Measurements from ENCODE around the gene DMRTB1.
"Not testable (repeated sequence)": the region's sequence is repeated elsewhere in the genome, so short reads cannot be mapped to it uniquely, and the experiment has no call there.

The DMRTB1 gene

GRCh38 chr1:53459321-53460175 lies at the start of gene DMRTB1:
Gene DMRTB1, plus strand, starts transcription at chr1:53459399. Its CDS starts 55 bp downstream, at chr1:53459454.
- DNase-seq = no peak

DNA sequence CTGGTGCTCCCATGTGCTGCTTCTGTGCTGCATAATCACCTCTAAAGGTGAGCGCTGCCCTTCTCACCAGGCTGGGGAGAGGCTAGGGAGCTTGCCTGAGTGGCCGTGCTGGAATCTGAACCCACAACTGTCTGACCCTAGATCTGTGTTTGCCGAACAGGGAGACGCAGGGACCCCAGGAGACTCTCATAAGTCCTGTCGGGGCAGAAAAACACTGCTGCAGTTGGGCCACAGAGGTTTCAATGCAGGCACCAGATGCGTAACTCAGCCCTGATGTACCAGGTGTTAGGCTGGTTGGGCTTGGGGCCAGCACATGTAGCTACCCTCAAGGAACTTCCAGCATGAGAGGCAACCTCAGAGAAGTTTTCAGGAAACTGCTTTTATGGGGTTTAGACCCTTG lies 49.5 kb upstream of the DMRTB1 start:
- DNase-seq = no peak

DNA sequence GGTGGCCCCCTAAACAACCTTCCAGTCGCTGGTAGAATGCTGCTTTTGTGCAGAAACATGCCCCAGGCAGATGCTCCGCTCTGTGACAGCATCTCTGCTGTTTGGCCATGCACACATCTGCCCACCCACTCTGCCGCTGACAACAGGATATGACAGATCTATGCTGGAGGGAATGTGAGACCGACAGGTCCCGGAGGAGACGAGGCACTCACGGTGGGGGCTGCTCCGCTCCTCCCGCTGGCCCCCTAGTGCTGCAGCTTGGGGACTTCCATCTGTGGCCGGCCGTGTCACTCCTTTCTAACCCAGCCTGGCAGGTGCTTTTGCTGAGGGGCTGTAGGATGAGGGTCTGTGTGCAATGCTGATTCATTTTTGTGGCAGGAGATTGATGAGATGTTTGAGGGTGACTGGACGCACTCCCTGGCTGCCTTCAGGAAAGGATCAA lies 49.1 kb upstream of the DMRTB1 start:
- DNase-seq = no peak

DNA sequence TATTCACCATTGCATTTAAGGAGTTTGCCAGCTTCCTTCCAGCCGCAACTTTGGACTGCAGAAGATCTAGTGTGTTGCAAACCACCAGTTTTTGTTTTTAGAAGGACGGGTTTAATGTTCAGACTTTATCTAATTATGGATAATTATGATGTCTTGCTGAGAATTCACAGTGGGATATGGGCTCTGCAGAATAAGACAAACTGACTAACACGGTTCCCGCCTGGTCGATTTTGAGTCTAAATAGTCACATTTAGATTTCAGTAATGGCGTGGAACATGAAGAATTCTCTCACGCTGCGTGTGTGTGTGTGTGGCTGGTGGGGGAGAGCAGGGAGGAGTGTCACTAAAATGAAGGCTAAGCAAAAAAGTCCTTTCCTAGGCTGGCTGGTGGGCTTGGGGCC lies 48.5 kb upstream of the DMRTB1 start:
- DNase-seq = no peak

GRCh38 chr1:53411541-53412152 lies 47.6 kb upstream of the DMRTB1 start:
- peak; percentile 25 for DNase-seq

- DNase-seq = no peak
Observed at GRCh38 chr1:53412285-53413174, 46.7 kb upstream of the DMRTB1 start.

- peak; percentile 93 for DNase-seq
Observed at GRCh38 chr1:53413175-53414001, 45.8 kb upstream of the DMRTB1 start.

GRCh38 chr1:53414632-53415031 lies 44.6 kb upstream of the DMRTB1 start:
- DNase-seq = no peak

DNA sequence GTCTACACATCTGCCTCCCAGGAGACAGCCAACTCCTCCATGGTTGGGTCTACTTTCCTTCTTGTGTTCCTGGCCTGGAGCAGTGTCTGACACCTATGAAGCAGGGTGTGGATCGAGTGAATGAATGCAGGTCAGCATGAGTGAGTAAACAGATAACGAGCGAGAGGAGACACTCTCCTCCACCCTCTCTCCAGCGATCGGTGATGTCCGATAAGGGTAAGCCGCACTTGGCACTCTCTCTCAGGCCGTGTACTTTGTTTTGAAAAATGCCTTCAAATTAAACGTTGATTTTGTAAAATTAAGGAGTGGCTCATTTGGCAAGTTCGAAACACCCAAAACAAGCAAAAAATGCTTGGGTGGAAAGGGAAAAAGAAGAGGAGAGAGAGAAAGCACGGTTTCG lies 43.8 kb upstream of the DMRTB1 start:
- DNase-seq = no peak

GRCh38 chr1:53416269-53416813 lies 42.9 kb upstream of the DMRTB1 start:
- no peak for DNase-seq

GRCh38 chr1:53417074-53417511 lies 42.1 kb upstream of the DMRTB1 start:
- DNase-seq = peak; percentile 12

DNA sequence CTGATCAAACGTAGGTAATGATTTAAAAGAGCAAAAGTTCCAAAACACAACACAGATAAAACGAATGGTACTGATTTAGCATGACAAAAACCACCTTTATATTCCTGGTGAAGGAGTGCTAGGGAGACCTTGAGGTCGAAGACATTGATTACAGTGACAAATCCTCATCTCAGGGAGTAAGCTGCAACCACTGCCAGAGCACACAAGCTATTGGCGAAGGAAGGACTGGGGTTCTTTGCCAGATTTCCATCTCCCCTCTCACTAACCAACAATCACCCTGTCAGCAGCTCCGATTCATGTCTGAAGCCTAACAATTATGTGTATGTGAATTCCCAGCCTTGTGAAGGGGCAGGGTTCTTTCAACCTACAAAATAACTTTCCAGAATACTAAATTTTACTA lies 40.2 kb upstream of the DMRTB1 start:
- no peak for DNase-seq

DNA sequence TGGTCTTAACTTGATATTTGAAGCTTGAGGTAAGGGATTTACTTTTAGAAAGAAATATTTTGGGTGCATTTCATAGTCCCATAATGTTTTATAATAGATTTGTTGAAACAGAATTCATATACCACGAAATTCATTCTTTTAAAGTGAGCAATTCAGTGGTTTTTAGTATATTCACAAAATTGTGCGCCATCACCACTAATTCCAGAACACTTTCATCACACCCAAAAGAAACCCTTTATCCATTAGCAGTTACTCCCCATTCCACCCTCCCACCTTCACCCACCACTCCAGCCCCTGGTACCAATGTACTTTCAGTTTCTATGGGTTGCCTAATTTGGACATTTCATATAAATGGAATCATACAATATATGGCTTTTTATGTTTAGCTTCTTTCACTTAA lies 38.9 kb upstream of the DMRTB1 start:
- no peak for DNase-seq

GRCh38 chr1:53421208-53421607 lies 38.0 kb upstream of the DMRTB1 start:
- DNase-seq = no peak

- DNase-seq = no peak
Observed at GRCh38 chr1:53430261-53430660, 28.9 kb upstream of the DMRTB1 start.

DNA sequence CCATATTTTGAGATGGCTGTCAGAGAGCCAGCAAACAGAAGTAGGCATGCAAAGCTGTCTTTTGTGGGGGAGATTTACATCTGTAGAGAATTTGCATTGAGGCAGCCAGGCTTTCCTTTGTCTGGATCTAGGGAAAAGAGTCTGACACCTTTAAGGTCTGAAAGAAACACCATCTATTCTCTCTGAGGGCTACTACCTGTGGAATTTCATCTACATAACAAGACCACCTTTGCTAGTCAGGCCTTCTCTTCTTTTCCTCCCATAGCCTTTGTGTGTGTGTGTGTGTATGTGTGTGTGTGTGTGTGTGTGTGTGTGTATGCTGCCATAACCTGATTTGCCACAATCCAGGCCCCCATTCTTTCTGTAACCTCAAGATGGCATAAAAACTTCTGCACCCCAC lies 28.4 kb upstream of the DMRTB1 start:
- DNase-seq = no peak

GRCh38 chr1:53431244-53431643 lies 28.0 kb upstream of the DMRTB1 start:
- DNase-seq = no peak

DNA sequence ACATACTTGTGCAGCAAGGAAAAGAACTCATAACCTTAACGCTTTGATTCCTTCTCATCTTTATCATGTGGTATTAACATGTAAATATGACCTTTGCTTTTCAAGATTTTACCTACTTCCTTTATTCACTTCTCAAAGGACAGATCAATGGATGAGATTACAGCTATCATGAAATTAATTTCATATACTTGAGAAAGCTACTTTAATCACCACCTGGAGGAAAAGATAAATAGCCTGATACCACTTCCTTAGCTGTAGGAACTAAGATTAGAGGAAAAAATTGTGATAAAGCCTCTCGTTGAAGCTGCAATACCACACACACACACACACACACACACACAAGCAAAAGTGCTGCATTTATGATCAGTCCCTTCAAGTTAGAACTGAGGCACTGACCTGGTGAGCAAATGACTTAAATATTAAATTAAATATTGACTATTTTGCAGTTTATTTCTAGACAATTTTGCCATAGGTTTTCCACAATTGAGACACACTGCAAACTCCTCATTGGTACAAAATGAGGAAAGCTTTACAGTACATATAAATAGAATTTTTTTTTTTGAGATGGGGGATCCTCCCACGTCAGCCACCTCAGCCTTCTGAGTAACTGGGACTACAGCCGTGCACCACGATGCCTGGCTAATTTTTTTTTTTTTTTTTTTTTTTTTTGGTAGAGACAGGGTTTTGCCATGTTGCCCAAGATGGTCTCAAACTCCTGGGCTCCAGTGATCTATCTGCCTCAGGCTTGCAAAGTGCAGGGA lies 27.2 kb upstream of the DMRTB1 start:
- no peak for DNase-seq

GRCh38 chr1:53432611-53433010 lies 26.6 kb upstream of the DMRTB1 start:
- no peak for DNase-seq

GRCh38 chr1:53434405-53435007 lies 24.7 kb upstream of the DMRTB1 start:
- not testable (repeated sequence) for DNase-seq

DNA sequence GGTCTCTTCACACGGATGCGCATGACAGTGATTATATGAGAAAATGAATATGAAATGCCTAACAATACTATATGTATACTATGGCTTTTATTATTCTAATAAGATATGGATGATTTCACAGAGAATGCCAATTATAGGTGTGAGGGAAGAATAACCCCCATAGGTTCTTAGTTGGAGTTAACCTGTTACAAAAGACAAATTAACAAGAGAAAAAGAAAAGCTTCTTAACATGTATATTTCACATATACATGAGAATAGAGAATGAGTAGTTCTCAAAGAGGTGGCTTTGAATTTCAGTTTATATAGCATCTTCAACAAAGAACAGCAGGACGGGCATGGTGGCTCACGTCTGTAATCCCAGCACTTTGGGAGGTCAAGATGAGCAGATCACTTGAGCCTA lies 24.0 kb upstream of the DMRTB1 start:
- no peak for DNase-seq

Measured in activated CD4-positive, alpha-beta T cell treated with anti-CD3 and anti-CD28 coated beads, Interleukin-2, amount 50 U/mL, for 16 hours (primary cell).